Medulla oblongata (tissue), 1 donor: Measurements from ENCODE around the gene SLC22A17.
"Not testable (repeated sequence)": the region's sequence is repeated elsewhere in the genome, so short reads cannot be mapped to it uniquely, and the experiment has no call there.

Source experiments
- DNase-seq: peaks from one replicate; pipeline ENCODE4 v3.0.0-alpha.2; 2015; ENCODE audit errors: extremely low spot score

The SLC22A17 gene

GRCh38 chr14:23339506-23340268, 13.0 kb downstream of the SLC22A17 start:
- DNase-seq: no peak

GRCh38 chr14:23335623-23336022, 17.1 kb downstream of the SLC22A17 start:
- DNase-seq: no peak

- DNase-seq: peak; percentile 92
Observed at GRCh38 chr14:23327947-23328744, 24.5 kb downstream of the SLC22A17 start.

- no peak for DNase-seq
Observed at GRCh38 chr14:23326491-23327332, 26.0 kb downstream of the SLC22A17 start.

- not testable (repeated sequence) for DNase-seq
Observed at GRCh38 chr14:23325746-23326145, 26.9 kb downstream of the SLC22A17 start.

GRCh38 chr14:23324993-23325392, 27.7 kb downstream of the SLC22A17 start:
- no peak for DNase-seq

- no peak for DNase-seq
Observed at GRCh38 chr14:23324455-23324846, 28.2 kb downstream of the SLC22A17 start.

- no peak for DNase-seq
Observed at GRCh38 chr14:23323838-23324454, 28.7 kb downstream of the SLC22A17 start.

GRCh38 chr14:23322568-23323517, 29.8 kb downstream of the SLC22A17 start:
- DNase-seq: no peak

- DNase-seq: peak; percentile 39
Observed at GRCh38 chr14:23321572-23322547, 30.8 kb downstream of the SLC22A17 start.

- peak; percentile 100 for DNase-seq
Observed at GRCh38 chr14:23320584-23321571, 31.8 kb downstream of the SLC22A17 start, which contains the start of gene PABPN1. PABPN1 (plus strand) TSS chr14:23321457; CDS start chr14:23321470, 13 bp downstream.

GRCh38 chr14:23319746-23320583, 32.7 kb downstream of the SLC22A17 start:
- no peak for DNase-seq

GRCh38 chr14:23316300-23316699, 36.4 kb downstream of the SLC22A17 start:
- DNase-seq: no peak

GRCh38 chr14:23310546-23310945, 42.1 kb downstream of the SLC22A17 start:
- DNase-seq: no peak

- DNase-seq: no peak
Observed at GRCh38 chr14:23308721-23309445, 43.8 kb downstream of the SLC22A17 start.
